Right lobe of liver (tissue), 6 donors: Measurements from ENCODE around the gene ZBBX. TPM values are rescaled to one million over a fixed set of nuclear protein-coding genes. Genes with fewer than 3 reads are reported as not detected.
"Not testable (repeated sequence)": the region's sequence is repeated elsewhere in the genome, so short reads cannot be mapped to it uniquely, and the experiment has no call there.

Experiments
- ATAC-seq, 4 donors: fragments of 200-7000 bp; cut with Tn5 transposase; one replicate each; pipeline ENCODE4 v1.9.1; 2020; ENCODE audit warnings: mild to moderate bottlenecking in 4 of 4, moderate library complexity in 4 of 4
- DNase-seq, 3 donors: peaks; one replicate each; pipeline ENCODE4 v3.0.0-alpha.2; 2020
- H3K27ac ChIP-seq, 3 donors: fragments of 200-600 bp; one replicate each; pipeline ENCODE4 v1.8.0; 2022
- H3K27me3 ChIP-seq, 2 donors: fragments of 200-600 bp; one replicate each; pipeline ENCODE4 v1.8.0; 2022
- H3K36me3 ChIP-seq, 4 donors: fragments of 200-600 bp; sonication (generic) in 1 of 4; one replicate each; pipeline versions ENCODE4 v1.5.1 to v1.8.0; 2017 to 2022; ENCODE audit warnings: control low read depth in 1 of 4
- H3K4me1 ChIP-seq, 4 donors: fragments of 200-600 bp; sonication (generic) in 1 of 4; one replicate each; pipeline versions ENCODE4 v1.5.1 to v1.8.0; 2017 to 2022; ENCODE audit warnings: control low read depth in 1 of 4
- H3K4me3 ChIP-seq, 3 donors: fragments of 200-600 bp; one replicate each; pipeline ENCODE4 v1.8.0; 2022
- H3K9me3 ChIP-seq, 4 donors: fragments of 200-600 bp; sonication (generic) in 1 of 4; one replicate each; pipeline versions ENCODE4 v1.5.1 to v1.8.0; 2017 to 2022; ENCODE audit warnings: control low read depth in 1 of 4
- CTCF ChIP-seq, 4 donors: fragments of 200-600 bp in 3 of 4; fragments of 450-650 bp in 1 of 4; IDR thresholded peaks; one replicate each; pipeline versions ENCODE4 v1.5.1 to v1.8.0; 2016 to 2022; ENCODE audit warnings: antibody characterized with exemption in 4 of 4, mild to moderate bottlenecking in 2 of 4
- POLR2A ChIP-seq: fragments of 450-650 bp; IDR thresholded peaks from one replicate; pipeline ENCODE4 v1.6.1; 2017; ENCODE audit warnings: antibody characterized with exemption, mild to moderate bottlenecking
- WGBS: methylation state at CpG from one replicate; pipeline ENCODE4 v1.1.6; 2018; ENCODE audit warnings: low coverage, low lambda C conversion rate; ENCODE audit not compliant: insufficient coverage; ENCODE audit errors: missing lambda C conversion rate; 5-methylcytosine and 5-hydroxymethylcytosine counted together
- intact Hi-C, 2 donors: fragments of 100-400 bp; cut with DNase I; formaldehyde crosslinking; loops; one replicate each; pipeline versions ENCODE4 v1.11.2 to v1.14.1; 2022
- long read RNA-seq: library from polyadenylated mRNA; unstranded; transcript quantifications from one replicate; pipeline ENCODE4 v2.0.0, GENCODE V29; 2019
- total RNA-seq, 6 experiments: library from RNA; depleted of rRNA in 2 of 6; stranded (reverse); fragments of >200 nt in 2 of 6; fragmentation: NEBNext Ultra II Directional in 3 of 6; extraction: Animal tissue kit (Norgen Biotek cat#: 25700) in 3 of 6; gene quantifications; one replicate each; pipeline versions ENCODE4 v1.1.0 to v1.2.4, GENCODE V29; 2016 to 2023
- donor health status: DM: no; HTN: yes; CAD: no.
- donor health status: DM: no; HTN: no; CAD: no.
- donor health status: DM: no; HTN: no; CAD: no.
- donor health status: DM: no; HTN: yes; CAD: no.
- donor health status: DM: no; HTN: yes; CAD: no.

The ZBBX gene
- not detected for total RNA-seq
- long read RNA-seq, result 0 reads

- Histone ChIP-seq H3K27ac (no peak within 1 kb of the TSS), H3K4me3 (peak within 1 kb of the TSS; percentile 11 to 39 (median 32)), H3K36me3 (no peaks in the 10 kb centered on the region), H3K9me3 (no peaks in the 10 kb centered on the region), H3K27me3 (no peaks in the 10 kb centered on the region), H3K4me1 (no peaks in the 10 kb centered on the region)
- DNase-seq, result peak; percentile 82 to 89 (median 85)
- peak; percentile 99 to 100 (median 100) for ATAC-seq
- intact Hi-C loops, result no loop called here
- WGBS, result 1% methylated on average over 18 of the region's 28 CpGs
- TF ChIP-seq POLR2A (no peak), CTCF (IDR thresholded peaks at IDR 0.05) (peak; percentile 90 to 96 (median 94))
Observed at GRCh38 chr3:167380004-167380689, at the start of gene ZBBX. ZBBX (minus strand) TSS chr3:167380297; CDS start chr3:167372901, 7,396 bp downstream.

- H3K27me3 ChIP-seq, H3K36me3 ChIP-seq, H3K4me1 ChIP-seq, intact Hi-C loops, DNase-seq, H3K27ac ChIP-seq, H3K4me3 ChIP-seq, H3K9me3 ChIP-seq, ATAC-seq: not testable (repeated sequence)
- WGBS, result 92% methylated on average over 3 of the region's 3 CpGs
Observed at GRCh38 chr3:167426962-167427361, 46.9 kb upstream of the ZBBX start.

- H3K27ac ChIP-seq, intact Hi-C loops, H3K4me3 ChIP-seq, H3K27me3 ChIP-seq, ATAC-seq, H3K4me1 ChIP-seq, DNase-seq, H3K9me3 ChIP-seq, H3K36me3 ChIP-seq: not testable (repeated sequence)
- WGBS, result 71% methylated on average over 4 of the region's 4 CpGs
Observed at GRCh38 chr3:167422396-167422795, 42.3 kb upstream of the ZBBX start.

- H3K27ac ChIP-seq, result no peak overlapping the region
- intact Hi-C loops, result no loop called here
- ATAC-seq, result no peak
Observed at GRCh38 chr3:167409611-167410010, 29.5 kb upstream of the ZBBX start.

GRCh38 chr3:167406876-167407492, 26.9 kb upstream of the ZBBX start:
- intact Hi-C loops, result no loop called here
- H3K27ac ChIP-seq, result no peak overlapping the region
- H3K4me1 ChIP-seq, result no peaks in the 10 kb centered on the region
- peak in 3 of 4 donors; percentile 56 to 87 (median 66) for ATAC-seq
- no peaks in the 10 kb centered on the region for H3K36me3 ChIP-seq
- no peak for DNase-seq
- WGBS, result 64% methylated on average over 3 of the region's 3 CpGs
- TF ChIP-seq POLR2A (no peak), CTCF (IDR thresholded peaks at IDR 0.05) (peak in 3 of 4 donors; percentile 10 to 34 (median 14))
- H3K27me3 ChIP-seq, result no peaks in the 10 kb centered on the region
- H3K9me3 ChIP-seq, result no peaks in the 10 kb centered on the region
- H3K4me3 ChIP-seq, result no peak overlapping the region

More at GRCh38 chr3:167409611-167410010, 29.5 kb upstream of the ZBBX start:
- Histone ChIP-seq H3K27me3 (no peaks in the 10 kb centered on the region), H3K4me1 (no peaks in the 10 kb centered on the region), H3K9me3 (no peaks in the 10 kb centered on the region), H3K4me3 (no peak overlapping the region), H3K36me3 (no peaks in the 10 kb centered on the region)
- TF ChIP-seq POLR2A (no peak), CTCF (IDR thresholded peaks at IDR 0.05) (no peak)
- no peak for DNase-seq
- WGBS, result 50% methylated on average over 1 of the region's 1 CpG
